ENCODE data around the gene PDRG1. TPM values are rescaled to one million over a fixed set of nuclear protein-coding genes. Genes with fewer than 3 reads are reported as not detected.
A peak's percentile ranks its signal among the peaks of the same experiment; 100 is the strongest.

The PDRG1 gene
- total RNA-seq, 2 donors from 2014 or later = 20.4 to 24.4 TPM

GRCh38 chr20:31913431-31914157 is 38.3 kb downstream of the PDRG1 start:
- Histone ChIP-seq H3K9me3 (ENCODE audit: control insufficient read depth, low read length) (peaks cover 6% of the 10 kb centered on the region), H3K9ac (ENCODE audit: extremely low read depth, low read length, poor library complexity, severe bottlenecking) (no peak overlapping the region), H3K4me1 (ENCODE audit: control insufficient read depth, insufficient read depth, low read length) (no peaks in the 10 kb centered on the region), H3K27ac (ENCODE audit: low read depth, low read length) (no peak overlapping the region), H3K27me3 (ENCODE audit: control insufficient read depth, insufficient read depth, low read length, poor library complexity, severe bottlenecking) (no peaks in the 10 kb centered on the region), H3K36me3 (ENCODE audit: control insufficient read depth, insufficient read depth, low read length) (no peaks in the 10 kb centered on the region), H3K4me3 (ENCODE audit: low read length) (no peak overlapping the region)
- H3K4me1 Mint-ChIP-seq = peaks cover 9% of the 10 kb centered on the region
- H3K9me3 Mint-ChIP-seq = no peaks in the 10 kb centered on the region
- 87 to 94% methylated on average over 6 to 15 of the region's 15 CpGs for WGBS, 2 experiments (ENCODE audit: insufficient coverage in 1 of 2, insufficient read length in 1 of 2)
- H3K36me3 Mint-ChIP-seq (ENCODE audit: low read depth) = no peaks in the 10 kb centered on the region
- no peak overlapping the region for H3K4me3 Mint-ChIP-seq
- H3K27ac Mint-ChIP-seq = no peak overlapping the region
- no peak for TF ChIP-seq CTCF (conservative IDR thresholded peaks at IDR 0.05)
- peak; percentile 48 for DNase-seq
- H3K27me3 Mint-ChIP-seq (ENCODE audit: insufficient read depth) = no peaks in the 10 kb centered on the region

GRCh38 chr20:31910071-31910803 is 41.6 kb downstream of the PDRG1 start:
- Mint-ChIP-seq H3K27me3 (ENCODE audit: insufficient read depth) (no peaks in the 10 kb centered on the region), H3K4me1 (peaks cover 5% of the 10 kb centered on the region), H3K9me3 (no peaks in the 10 kb centered on the region), H3K4me3 (no peak overlapping the region), H3K36me3 (ENCODE audit: low read depth) (no peaks in the 10 kb centered on the region), H3K27ac (no peak overlapping the region)
- no peak overlapping the region for H3K4me3 ChIP-seq (ENCODE audit: low read length)
- no peak for TF ChIP-seq CTCF (conservative IDR thresholded peaks at IDR 0.05)
- no peaks in the 10 kb centered on the region for H3K27me3 ChIP-seq (ENCODE audit: control insufficient read depth, insufficient read depth, low read length, poor library complexity, severe bottlenecking)
- H3K4me1 ChIP-seq (ENCODE audit: control insufficient read depth, insufficient read depth, low read length) = no peaks in the 10 kb centered on the region
- peak; percentile 43 for DNase-seq
- H3K9ac ChIP-seq (ENCODE audit: extremely low read depth, low read length, poor library complexity, severe bottlenecking) = no peak overlapping the region
- H3K36me3 ChIP-seq (ENCODE audit: control insufficient read depth, insufficient read depth, low read length) = no peaks in the 10 kb centered on the region
- whole genome bisulfite sequencing, 2 experiments (ENCODE audit: insufficient coverage in 1 of 2, insufficient read length in 1 of 2) = 92 to 95% methylated on average over 4 of the region's 4 CpGs
- H3K9me3 ChIP-seq (ENCODE audit: control insufficient read depth, low read length) = no peaks in the 10 kb centered on the region
- H3K27ac ChIP-seq (ENCODE audit: low read depth, low read length) = no peak overlapping the region

- Mint-ChIP-seq H3K36me3 (ENCODE audit: low read depth) (no peaks in the 10 kb centered on the region), H3K27me3 (ENCODE audit: insufficient read depth) (no peaks in the 10 kb centered on the region), H3K4me1 (peaks cover 5% of the 10 kb centered on the region), H3K9me3 (no peaks in the 10 kb centered on the region), H3K27ac (no peak overlapping the region), H3K4me3 (no peak overlapping the region)
- no peaks in the 10 kb centered on the region for H3K27me3 ChIP-seq (ENCODE audit: control insufficient read depth, insufficient read depth, low read length, poor library complexity, severe bottlenecking)
- no peaks in the 10 kb centered on the region for H3K9me3 ChIP-seq (ENCODE audit: control insufficient read depth, low read length)
- WGBS, 2 experiments (ENCODE audit: insufficient coverage in 1 of 2, insufficient read length in 1 of 2) = 90 to 93% methylated on average over 16 to 17 of the region's 17 CpGs
- DNase-seq = peak; percentile 42
- H3K9ac ChIP-seq (ENCODE audit: extremely low read depth, low read length, poor library complexity, severe bottlenecking) = no peak overlapping the region
- H3K4me3 ChIP-seq (ENCODE audit: low read length) = no peak overlapping the region
- no peak overlapping the region for H3K27ac ChIP-seq (ENCODE audit: low read depth, low read length)
- no peaks in the 10 kb centered on the region for H3K36me3 ChIP-seq (ENCODE audit: control insufficient read depth, insufficient read depth, low read length)
- no peaks in the 10 kb centered on the region for H3K4me1 ChIP-seq (ENCODE audit: control insufficient read depth, insufficient read depth, low read length)
- no peak for TF ChIP-seq CTCF (conservative IDR thresholded peaks at IDR 0.05)
Measured at GRCh38 chr20:31909253-31910070, 42.4 kb downstream of the PDRG1 start.
